OCI-LY1 (cell line): ENCODE results near the gene PRKG1.

Experiments
- EZH2 ChIP-seq: fragments of 200-600 bp; sonication (generic), shearing (Covaris generic); IDR thresholded peaks from 2 replicates; pipeline ENCODE4 v1.8.0; 2017; ENCODE audit warnings: borderline replicate concordance, mixed run types, mild to moderate bottlenecking, antibody characterized with exemption, low read length, moderate library complexity, mixed read lengths
- TF ChIP-seq, protein P1 (sequence below): fragments of 200-600 bp; sonication (generic), shearing (Covaris generic); IDR thresholded peaks from 2 replicates; pipeline ENCODE4 v1.5.1; 2017; ENCODE audit warnings: mild to moderate bottlenecking, antibody characterized with exemption, low read length, moderate library complexity, mixed read lengths

DNA sequence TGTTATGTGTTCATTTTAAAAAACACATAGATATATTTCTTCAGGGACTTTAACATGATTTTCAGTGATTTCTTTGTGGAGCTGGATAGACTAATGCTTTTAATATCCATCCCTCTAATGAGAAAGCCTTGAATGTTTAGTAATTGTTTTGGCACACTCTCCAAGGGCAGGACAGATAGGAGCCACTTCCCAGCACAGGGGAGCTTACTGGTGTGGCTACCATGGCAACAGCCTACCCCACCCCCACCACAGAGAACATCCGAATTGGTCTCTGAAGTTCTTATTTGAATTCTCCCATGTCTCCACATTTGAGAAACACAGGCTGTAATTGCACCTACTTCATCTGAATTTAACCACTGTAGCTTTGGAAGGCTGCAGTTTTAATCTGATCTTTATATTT lies 87.7 kb downstream of the PRKG1 start:
- TF ChIP-seq, protein P1, sequence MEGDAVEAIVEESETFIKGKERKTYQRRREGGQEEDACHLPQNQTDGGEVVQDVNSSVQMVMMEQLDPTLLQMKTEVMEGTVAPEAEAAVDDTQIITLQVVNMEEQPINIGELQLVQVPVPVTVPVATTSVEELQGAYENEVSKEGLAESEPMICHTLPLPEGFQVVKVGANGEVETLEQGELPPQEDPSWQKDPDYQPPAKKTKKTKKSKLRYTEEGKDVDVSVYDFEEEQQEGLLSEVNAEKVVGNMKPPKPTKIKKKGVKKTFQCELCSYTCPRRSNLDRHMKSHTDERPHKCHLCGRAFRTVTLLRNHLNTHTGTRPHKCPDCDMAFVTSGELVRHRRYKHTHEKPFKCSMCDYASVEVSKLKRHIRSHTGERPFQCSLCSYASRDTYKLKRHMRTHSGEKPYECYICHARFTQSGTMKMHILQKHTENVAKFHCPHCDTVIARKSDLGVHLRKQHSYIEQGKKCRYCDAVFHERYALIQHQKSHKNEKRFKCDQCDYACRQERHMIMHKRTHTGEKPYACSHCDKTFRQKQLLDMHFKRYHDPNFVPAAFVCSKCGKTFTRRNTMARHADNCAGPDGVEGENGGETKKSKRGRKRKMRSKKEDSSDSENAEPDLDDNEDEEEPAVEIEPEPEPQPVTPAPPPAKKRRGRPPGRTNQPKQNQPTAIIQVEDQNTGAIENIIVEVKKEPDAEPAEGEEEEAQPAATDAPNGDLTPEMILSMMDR: no peak
- TF ChIP-seq EZH2: no peak
